Measurements from ENCODE around the gene CD36.

The CD36 gene

DNA sequence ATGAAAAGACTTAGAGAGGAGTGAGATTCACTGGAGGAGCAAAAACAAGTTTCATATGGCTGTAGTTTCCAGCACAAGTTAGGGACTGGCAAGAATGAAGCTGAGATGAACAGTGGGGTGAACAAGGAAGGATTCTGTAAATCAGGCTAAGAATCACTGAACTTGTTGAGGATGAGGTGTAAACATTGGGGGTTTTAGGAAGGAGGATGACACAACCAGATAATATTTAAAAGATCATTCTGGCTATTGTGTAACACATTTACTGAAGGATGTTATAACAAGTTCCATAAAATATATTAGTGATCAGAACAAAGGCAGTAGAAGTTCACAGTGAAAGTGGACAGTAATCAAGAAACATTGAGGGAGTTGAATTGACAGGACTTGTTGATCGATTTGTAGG, 68.9 kb downstream of the CD36 start:
- no peaks in the 10 kb centered on the region for H3K36me3 ChIP-seq (ENCODE audit: insufficient read depth, low read length)

GRCh38 chr7:80708123-80708522, 69.7 kb downstream of the CD36 start:
- Histone ChIP-seq H3K9me2 (ENCODE audit: low read depth, low read length) (no peaks in the 10 kb centered on the region), H3K9me3 (ENCODE audit: low read length) (no peaks in the 10 kb centered on the region), H3F3A (ENCODE audit: insufficient read depth, low read length) (no peaks in the 10 kb centered on the region), H2AFZ (ENCODE audit: low read length) (no peak overlapping the region), H3K4me3 (ENCODE audit: low read depth, low read length, poor library complexity, severe bottlenecking) (no peak overlapping the region), H4K20me1 (ENCODE audit: insufficient read depth, low read length) (no peaks in the 10 kb centered on the region), H3K9ac (ENCODE audit: low read length) (no peak overlapping the region), H3K36me3 (ENCODE audit: insufficient read depth, low read length) (no peaks in the 10 kb centered on the region), H3K4me2 (ENCODE audit: low read length) (no peak overlapping the region), H3K27ac (ENCODE audit: low read depth, low read length, poor library complexity, severe bottlenecking) (no peak overlapping the region), H3K79me2 (ENCODE audit: insufficient read depth, low read length) (no peaks in the 10 kb centered on the region), H3K27me3 (ENCODE audit: insufficient read depth, low read length) (no peaks in the 10 kb centered on the region), H3K4me1 (ENCODE audit: insufficient read depth, low read length, severe bottlenecking) (no peaks in the 10 kb centered on the region)
- no peak for TF ChIP-seq CTCF (IDR thresholded peaks at IDR 0.05; ENCODE audit: low read length)
- TF ChIP-seq EZH2 (IDR thresholded peaks at IDR 0.05; ENCODE audit: borderline replicate concordance, low read length): no peak

More for the DNA sequence above, 68.9 kb downstream of the CD36 start:
- Histone ChIP-seq H4K20me1 (ENCODE audit: insufficient read depth, low read length) (no peaks in the 10 kb centered on the region), H2AFZ (ENCODE audit: low read length) (no peak overlapping the region), H3K9ac (ENCODE audit: low read length) (no peak overlapping the region), H3K4me3 (ENCODE audit: low read depth, low read length, poor library complexity, severe bottlenecking) (no peak overlapping the region), H3K9me3 (ENCODE audit: low read length) (no peaks in the 10 kb centered on the region), H3K79me2 (ENCODE audit: insufficient read depth, low read length) (no peaks in the 10 kb centered on the region), H3K9me2 (ENCODE audit: low read depth, low read length) (no peaks in the 10 kb centered on the region), H3K27ac (ENCODE audit: low read depth, low read length, poor library complexity, severe bottlenecking) (no peak overlapping the region), H3K4me2 (ENCODE audit: low read length) (no peak overlapping the region), H3K27me3 (ENCODE audit: insufficient read depth, low read length) (no peaks in the 10 kb centered on the region), H3F3A (ENCODE audit: insufficient read depth, low read length) (no peaks in the 10 kb centered on the region), H3K4me1 (ENCODE audit: insufficient read depth, low read length, severe bottlenecking) (no peaks in the 10 kb centered on the region)
- no peak for TF ChIP-seq CTCF (IDR thresholded peaks at IDR 0.05; ENCODE audit: low read length)
- TF ChIP-seq EZH2 (IDR thresholded peaks at IDR 0.05; ENCODE audit: borderline replicate concordance, low read length): no peak

- no peaks in the 10 kb centered on the region for H3K9me3 ChIP-seq (ENCODE audit: low read length)
- no peaks in the 10 kb centered on the region for H3K4me1 ChIP-seq (ENCODE audit: insufficient read depth, low read length, severe bottlenecking)
- H3K27me3 ChIP-seq (ENCODE audit: insufficient read depth, low read length): no peaks in the 10 kb centered on the region
- H3F3A ChIP-seq (ENCODE audit: insufficient read depth, low read length): no peaks in the 10 kb centered on the region
- H3K9ac ChIP-seq (ENCODE audit: low read length): no peak overlapping the region
- H4K20me1 ChIP-seq (ENCODE audit: insufficient read depth, low read length): no peaks in the 10 kb centered on the region
- H3K36me3 ChIP-seq (ENCODE audit: insufficient read depth, low read length): no peaks in the 10 kb centered on the region
- no peaks in the 10 kb centered on the region for H3K9me2 ChIP-seq (ENCODE audit: low read depth, low read length)
- no peaks in the 10 kb centered on the region for H3K79me2 ChIP-seq (ENCODE audit: insufficient read depth, low read length)
- H2AFZ ChIP-seq (ENCODE audit: low read length): no peak overlapping the region
- TF ChIP-seq EZH2 (IDR thresholded peaks at IDR 0.05; ENCODE audit: borderline replicate concordance, low read length): no peak
- no peak for TF ChIP-seq CTCF (IDR thresholded peaks at IDR 0.05; ENCODE audit: low read length)
- H3K27ac ChIP-seq (ENCODE audit: low read depth, low read length, poor library complexity, severe bottlenecking): no peak overlapping the region
- H3K4me2 ChIP-seq (ENCODE audit: low read length): no peak overlapping the region
- no peak overlapping the region for H3K4me3 ChIP-seq (ENCODE audit: low read depth, low read length, poor library complexity, severe bottlenecking)
Measured at GRCh38 chr7:80711531-80711930, 73.1 kb downstream of the CD36 start.
